Left hindlimb (tissue), 1 donor: ENCODE measurements around the gene TNNI3.

ENCODE experiments used
- DNase-seq: peaks from one replicate; pipeline ENCODE4 v3.0.0-alpha.2; 2018

The TNNI3 gene

DNA sequence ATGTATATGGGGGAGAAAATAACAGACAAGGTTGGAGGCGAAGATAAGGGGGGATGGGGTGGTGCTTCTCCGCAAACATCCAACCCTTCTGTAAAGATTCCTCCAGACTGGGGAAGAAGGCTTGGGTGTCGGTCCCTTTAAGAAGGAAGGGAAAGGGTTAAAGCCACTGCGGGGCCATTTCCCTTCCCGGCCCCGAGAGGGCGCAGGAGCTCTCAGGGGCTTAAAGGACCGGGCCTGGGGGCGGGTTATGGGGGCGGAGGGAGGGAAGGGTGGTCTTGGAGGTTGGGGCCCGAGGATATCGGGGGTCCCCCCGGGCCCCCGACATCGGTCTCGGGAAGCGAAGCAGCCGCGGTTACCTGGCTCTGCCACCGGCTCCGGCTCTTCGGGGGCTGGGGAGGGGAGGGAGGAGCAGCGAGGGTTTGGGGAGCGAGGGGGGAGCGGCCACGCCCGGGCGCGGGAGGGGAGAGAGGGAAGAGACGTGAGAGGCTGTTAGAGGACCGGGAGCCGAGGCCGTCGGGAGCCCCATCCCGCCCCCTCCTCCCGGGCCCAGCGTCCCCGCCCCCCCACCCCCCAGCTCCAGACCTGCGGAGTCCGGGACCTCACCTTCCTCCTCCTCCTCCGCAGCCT, 11.3 kb downstream of the TNNI3 start:
- no peak for DNase-seq

DNA sequence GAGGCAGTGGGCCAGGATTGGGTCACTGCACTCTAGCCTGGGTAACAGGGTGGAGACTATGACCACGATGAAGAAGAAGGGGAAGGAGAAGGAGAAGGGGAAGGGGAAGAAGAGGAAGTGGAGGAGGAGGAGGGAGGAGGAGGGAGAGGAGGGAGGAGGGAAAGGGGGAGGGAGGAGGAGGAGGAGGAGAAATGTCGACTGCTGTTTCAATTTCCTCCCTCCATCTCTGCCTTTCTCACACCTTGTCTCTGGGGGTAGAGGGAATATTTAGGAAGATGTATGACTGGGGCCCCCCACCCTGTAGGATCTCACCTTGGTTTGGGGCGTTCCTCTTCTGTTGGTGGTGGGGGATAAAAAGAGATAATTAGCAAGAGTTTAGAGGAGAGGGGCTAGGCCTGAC, 12.3 kb downstream of the TNNI3 start:
- DNase-seq, result no peak

DNA sequence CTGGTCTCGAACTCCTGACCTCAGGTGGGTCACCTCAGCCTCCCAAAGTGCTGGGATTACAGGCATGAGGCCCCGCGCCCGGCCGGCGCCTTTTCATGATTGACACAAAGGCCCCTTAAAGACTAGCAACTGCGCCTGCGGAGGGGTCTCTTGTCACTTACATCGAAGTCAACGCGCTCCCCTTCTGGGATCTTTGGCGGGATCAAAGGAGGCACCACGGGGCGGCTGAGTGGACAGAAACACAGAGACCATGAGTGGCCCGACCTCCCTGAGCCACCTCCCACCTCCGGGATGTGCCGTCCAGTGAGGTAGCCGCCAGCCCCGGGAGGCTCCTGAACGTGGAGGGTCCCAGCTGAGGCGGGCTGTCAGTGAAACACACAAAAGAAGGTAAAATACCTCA, 15.8 kb downstream of the TNNI3 start:
- DNase-seq, result no peak

DNA sequence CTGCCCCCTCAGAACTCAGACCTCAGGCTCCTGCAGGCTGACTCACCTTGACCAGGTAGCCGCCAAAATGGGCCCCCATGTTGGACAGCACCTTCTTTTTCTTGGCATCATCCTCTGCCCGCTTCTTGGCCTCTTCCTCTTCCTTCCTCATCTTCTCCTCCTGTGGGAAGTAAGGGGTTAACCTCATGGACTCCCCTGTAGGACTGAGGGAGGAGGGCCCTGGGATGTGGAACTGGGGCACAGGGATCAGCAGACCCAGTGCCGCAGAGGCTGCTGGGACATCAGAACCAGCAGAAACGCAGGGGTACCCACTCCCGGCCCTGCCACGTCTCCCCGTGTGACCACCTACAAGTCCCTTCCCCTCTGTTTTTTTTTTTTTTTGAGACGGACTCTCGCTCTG, 19.6 kb downstream of the TNNI3 start:
- DNase-seq, result no peak

DNA sequence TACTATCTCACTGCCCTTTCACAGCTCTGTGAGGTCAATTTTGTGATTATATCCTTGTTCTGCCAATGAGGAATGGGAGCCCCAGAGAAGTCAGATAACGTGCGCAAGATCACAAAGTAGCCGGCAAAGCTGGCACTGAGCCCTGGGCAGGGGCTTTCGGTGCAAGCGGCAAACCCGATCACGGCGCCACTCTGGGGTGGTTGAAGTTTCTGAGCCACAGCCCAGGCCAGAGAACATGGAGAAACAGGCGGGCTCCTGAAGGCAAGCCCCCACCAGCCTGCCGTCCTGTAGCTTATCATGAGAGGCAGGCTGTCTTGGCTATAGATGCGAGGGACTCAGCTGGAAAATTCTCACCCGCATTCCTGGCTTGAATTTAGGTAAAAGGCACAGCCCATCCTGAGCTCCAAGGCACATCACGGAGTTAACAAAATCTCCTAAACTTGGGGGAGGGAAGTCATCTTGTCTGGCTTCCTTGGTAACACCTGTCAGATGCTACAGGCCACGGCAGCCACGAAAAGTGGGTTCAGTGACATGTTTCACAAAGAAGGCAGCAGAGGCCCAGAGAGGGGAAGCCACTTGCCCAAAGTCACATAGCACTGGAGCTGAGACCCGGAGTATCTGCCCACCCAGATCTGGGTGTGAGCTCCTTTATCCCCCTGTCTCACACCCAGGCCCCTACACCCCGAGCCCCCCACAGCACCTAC, 21.0 kb downstream of the TNNI3 start:
- DNase-seq, result no peak

DNA sequence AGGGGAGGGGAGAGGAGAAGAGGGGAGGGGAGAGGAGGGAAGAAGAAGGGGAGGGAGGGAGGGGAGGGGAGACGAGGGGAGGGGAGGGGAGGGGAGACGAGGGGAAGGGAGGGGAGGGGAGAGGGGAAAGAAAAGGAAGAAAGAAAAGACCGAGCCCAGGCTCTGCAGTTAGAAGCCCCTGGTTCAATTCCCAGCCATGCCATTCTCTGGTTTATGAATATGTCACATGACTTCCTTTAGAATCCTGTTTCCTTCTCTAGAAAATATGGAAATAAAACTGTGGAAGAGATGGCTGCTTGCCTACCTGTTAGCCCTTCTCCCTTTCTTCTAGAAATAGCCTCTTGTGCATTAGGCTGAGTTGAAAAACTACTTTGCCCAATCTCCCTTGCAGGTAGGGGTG, 22.8 kb downstream of the TNNI3 start:
- DNase-seq, result no peak

DNA sequence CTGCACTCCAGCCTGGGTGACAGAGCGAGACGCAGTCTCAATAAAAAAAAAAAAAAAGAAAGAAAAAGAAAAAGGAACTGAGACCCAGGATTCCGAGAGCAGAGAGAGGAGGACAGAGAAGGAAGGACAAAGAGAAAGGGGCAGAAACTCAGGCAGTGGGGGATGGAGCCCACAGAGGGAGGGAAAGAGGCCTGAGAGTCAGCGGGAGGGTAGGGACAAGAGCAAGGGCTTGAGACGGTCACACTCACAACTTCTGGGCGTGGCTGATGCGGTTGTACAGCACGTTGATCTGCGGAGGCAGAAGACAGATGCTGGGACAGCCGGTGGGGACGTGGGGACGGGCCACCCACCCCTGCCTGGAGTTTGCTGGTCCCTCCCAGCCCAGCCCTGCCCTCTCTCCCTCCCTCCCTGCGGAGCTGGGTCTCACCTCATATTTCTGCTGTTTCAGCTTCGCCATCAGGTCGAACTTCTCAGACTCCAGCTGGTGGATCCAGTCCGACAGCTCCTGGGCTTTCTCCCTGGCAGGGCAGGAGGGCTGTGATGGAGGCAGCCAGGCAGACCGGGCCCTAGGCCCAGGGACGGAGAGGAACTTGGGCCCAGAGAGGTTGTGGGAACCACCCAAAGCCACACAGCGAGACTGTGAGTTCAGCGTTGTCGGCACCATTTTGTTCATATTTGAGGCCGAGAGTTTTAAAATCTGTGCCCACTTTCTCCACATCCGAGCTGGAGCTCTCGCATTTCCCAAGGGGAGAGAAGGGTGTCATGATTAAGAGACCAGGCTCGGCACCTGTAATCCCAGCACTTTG, 23.7 kb downstream of the TNNI3 start:
- no peak for DNase-seq

DNA sequence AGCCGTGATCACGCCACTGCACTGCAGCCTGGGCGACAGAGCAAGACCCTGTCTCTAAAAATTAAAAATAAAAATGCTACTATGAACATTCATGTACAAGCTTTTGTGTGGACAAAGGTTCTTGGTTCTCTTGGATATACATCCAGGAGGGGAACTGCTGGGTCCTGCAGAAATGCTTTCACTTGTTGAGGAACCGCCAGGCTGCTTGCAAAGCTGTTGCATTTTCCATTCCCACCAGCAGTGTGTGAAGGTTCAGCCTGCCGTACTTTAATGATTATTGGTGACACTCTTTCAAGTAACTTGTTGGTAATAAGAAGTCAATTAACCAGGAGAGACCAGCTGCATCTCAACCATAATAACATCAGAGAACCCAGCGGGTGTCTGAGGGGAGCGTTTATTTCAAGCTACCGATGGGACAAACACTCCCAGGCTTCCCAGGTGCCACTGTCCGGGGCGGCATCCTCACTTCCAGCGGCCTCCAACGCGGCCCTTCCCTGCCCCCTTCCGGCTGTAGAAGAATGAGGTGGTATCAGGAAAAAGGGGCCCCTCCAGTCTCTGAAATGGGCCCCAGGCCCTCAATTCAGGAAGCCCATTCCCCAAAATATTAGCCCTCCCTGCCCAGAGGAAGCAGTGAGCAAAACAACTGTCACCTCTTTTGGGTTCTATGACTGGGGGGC, 24.9 kb downstream of the TNNI3 start:
- DNase-seq, result no peak

DNA sequence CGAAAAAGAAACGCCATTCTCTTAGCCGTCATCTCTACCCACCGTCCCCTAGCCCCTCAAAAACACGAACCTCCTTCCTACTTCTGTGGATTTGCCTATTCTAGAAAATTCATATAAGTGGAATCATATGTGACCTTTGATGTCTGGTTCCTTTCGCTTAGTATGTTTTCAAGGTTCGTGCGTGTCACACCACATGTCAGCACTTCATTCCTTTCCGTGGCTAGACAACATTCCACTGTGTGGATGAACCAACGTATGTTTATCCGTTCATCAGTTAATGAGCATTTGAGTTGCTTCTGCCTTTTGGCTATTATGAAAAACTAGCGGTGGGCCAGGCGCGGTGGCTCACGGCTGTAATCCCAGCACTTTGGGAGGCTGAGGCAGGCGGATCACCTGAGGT, 26.1 kb downstream of the TNNI3 start:
- DNase-seq, result no peak

DNA sequence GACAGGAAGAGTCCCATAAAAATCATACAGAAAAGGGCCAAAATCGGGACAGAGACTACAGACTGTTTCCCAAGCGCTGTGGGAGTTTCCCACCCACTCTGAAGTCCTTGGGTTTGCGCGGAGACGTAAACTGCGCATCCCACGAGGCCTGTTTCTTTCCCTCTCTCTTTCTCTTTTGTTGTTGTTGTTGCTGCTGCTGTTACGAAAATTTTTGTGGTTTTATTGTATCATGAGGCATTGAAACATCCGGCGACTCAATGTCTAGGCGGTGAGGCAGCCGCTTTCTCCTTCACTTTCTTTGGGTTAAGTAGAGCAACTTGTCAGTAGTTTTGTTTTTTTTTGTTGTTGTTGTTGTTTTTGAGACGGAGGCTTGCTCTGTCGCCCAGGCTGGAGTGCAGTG, 38.5 kb downstream of the TNNI3 start:
- DNase-seq, result no peak

DNA sequence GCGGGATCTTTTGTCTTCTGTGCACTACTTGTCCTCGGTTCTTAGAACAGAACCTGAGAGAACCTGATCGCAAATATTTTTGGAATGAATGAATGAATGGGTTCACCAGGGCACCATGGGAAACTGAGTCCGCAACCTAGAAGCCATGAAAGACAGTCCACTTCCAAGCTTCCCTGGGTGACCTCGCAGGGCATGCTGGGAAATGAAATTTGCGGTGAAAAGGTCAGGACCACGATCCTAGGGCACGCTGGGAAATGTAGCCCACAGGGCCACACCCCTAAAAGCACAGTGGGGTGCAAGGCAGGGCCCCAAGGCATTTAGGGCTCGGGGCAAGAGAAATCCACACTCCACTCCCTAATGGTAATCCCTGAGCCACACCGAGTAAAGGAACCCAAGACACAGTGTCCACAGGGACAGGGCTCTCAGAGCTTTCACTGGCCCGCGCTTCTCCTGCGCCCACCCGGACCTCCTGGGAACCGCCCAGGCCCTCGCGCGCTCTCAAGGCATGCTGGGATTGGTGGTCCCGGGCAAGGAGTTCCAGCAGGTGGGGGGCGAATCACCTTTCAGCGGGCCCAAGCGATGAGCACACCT, 39.0 kb downstream of the TNNI3 start:
- no peak for DNase-seq

DNA sequence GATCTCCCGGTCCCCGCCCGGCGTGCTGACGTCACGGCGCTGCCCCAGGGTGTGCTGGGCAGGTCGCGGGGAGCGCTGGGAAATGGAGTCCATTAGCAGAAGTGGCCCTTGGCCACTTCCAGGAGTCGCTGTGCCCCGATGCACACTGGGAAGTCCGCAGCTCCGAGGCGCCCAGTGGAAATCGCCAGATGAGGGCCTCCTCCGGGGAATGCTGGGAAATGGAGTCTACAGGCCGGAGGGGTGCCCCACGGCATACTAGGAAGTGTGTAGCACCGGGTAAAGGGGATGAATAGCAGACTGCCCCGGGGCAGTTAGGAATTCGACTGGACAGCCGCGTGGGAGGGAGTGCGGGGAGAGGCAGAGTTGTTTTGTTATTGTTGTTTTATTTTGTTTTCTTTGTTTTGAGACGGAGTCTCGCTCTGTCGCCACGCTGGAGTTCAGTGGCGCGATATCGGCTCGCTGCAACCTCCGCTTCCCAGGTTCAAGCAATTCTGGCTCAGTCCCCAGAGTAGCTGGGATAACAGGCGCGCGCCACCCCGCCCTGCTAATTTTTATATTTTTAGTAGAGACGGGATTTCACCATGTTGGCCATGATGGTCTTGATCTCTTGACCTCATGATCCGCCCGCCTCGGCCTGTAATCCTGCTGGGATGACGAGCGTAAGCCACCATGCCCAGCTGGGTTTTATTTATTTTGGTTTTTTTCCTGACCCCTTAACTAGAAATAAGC, 39.7 kb downstream of the TNNI3 start:
- DNase-seq, result peak; percentile 99

DNA sequence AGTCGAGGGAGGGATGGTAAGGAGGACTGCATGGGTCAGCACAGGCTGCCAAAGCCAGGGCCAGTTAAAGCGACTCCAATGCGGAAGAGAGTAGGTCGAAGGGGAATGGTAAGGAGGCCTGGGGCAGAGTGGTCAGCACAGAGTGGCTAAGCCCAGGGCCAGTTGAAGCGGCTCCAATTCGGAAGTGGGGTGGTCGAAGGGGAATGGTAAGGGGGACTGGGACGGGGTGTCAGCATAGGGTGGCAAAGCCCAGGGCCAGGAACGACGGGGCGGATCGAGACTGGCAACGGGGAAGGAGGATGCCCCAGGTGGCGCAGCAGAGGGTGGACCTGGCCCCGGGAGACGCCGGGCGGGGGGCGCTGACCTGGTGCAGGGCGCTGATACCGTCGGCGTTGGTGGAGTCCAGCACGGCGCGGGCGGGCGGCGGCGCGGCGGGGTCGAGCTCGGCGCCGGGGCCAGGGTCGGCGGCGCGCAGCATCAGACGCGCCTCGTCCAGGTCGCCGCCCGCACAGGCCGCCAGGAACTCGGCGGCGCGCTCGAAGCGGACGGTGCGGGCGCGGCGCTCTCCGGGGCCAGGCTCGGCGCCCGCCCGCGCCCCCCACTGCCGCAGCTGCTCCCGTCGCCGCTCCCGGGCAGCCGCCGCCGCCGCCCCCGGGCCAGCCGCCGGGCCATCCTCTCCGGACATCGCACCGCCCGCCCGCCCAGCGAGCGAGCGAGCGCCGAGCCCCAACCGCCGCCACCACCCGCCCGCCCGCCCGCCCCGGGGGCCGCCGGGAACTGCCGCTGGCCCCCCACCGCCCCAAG, 40.5 kb downstream of the TNNI3 start, which contains the start of gene PPP1R12C:
Gene PPP1R12C, minus strand, starts transcription at position 779 of the 804 bp plus-strand sequence. Its CDS starts 94 bp downstream, at position 685.
- no peak for DNase-seq

DNA sequence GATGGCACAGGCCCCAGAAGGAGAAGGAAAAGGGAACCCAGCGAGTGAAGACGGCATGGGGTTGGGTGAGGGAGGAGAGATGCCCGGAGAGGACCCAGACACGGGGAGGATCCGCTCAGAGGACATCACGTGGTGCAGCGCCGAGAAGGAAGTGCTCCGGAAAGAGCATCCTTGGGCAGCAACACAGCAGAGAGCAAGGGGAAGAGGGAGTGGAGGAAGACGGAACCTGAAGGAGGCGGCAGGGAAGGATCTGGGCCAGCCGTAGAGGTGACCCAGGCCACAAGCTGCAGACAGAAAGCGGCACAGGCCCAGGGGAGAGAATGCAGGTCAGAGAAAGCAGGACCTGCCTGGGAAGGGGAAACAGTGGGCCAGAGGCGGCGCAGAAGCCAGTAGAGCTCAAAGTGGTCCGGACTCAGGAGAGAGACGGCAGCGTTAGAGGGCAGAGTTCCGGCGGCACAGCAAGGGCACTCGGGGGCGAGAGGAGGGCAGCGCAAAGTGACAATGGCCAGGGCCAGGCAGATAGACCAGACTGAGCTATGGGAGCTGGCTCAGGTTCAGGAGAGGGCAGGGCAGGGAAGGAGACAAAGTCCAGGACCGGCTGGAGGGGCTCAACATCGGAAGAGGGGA, 41.2 kb downstream of the TNNI3 start:
- peak; percentile 71 for DNase-seq

DNA sequence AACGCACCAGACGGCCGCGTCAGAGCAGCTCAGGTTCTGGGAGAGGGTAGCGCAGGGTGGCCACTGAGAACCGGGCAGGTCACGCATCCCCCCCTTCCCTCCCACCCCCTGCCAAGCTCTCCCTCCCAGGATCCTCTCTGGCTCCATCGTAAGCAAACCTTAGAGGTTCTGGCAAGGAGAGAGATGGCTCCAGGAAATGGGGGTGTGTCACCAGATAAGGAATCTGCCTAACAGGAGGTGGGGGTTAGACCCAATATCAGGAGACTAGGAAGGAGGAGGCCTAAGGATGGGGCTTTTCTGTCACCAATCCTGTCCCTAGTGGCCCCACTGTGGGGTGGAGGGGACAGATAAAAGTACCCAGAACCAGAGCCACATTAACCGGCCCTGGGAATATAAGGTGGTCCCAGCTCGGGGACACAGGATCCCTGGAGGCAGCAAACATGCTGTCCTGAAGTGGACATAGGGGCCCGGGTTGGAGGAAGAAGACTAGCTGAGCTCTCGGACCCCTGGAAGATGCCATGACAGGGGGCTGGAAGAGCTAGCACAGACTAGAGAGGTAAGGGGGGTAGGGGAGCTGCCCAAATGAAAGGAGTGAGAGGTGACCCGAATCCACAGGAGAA, 42.0 kb downstream of the TNNI3 start:
- DNase-seq, result no peak

DNA sequence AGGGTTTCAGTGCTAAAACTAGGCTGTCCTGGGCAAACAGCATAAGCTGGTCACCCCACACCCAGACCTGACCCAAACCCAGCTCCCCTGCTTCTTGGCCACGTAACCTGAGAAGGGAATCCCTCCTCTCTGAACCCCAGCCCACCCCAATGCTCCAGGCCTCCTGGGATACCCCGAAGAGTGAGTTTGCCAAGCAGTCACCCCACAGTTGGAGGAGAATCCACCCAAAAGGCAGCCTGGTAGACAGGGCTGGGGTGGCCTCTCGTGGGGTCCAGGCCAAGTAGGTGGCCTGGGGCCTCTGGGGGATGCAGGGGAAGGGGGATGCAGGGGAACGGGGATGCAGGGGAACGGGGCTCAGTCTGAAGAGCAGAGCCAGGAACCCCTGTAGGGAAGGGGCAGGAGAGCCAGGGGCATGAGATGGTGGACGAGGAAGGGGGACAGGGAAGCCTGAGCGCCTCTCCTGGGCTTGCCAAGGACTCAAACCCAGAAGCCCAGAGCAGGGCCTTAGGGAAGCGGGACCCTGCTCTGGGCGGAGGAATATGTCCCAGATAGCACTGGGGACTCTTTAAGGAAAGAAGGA, 42.9 kb downstream of the TNNI3 start:
- DNase-seq, result no peak

DNA sequence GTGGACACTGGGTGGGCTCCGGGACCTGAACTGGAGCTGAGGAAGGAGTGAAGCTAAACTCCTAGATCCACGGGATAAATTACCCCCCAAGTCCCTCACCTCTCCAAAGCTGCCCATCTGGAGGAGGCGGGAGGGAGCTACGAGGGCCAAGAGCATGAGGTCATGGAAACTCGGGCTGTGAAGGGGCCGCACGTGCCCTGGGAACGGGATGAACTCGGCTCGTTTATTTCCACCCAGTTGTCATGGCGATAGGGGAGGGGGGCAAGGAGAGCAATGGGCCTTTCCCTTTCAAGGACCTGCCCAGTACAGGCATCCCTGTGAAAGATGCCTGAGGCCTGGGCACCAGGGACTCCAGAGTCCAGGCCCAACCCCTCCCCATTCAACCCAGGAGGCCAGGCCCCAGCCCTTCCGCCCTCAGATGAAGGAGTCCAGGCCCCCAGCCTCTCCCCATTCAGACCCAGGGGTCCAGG, 43.9 kb downstream of the TNNI3 start:
- DNase-seq, result peak; percentile 94

DNA sequence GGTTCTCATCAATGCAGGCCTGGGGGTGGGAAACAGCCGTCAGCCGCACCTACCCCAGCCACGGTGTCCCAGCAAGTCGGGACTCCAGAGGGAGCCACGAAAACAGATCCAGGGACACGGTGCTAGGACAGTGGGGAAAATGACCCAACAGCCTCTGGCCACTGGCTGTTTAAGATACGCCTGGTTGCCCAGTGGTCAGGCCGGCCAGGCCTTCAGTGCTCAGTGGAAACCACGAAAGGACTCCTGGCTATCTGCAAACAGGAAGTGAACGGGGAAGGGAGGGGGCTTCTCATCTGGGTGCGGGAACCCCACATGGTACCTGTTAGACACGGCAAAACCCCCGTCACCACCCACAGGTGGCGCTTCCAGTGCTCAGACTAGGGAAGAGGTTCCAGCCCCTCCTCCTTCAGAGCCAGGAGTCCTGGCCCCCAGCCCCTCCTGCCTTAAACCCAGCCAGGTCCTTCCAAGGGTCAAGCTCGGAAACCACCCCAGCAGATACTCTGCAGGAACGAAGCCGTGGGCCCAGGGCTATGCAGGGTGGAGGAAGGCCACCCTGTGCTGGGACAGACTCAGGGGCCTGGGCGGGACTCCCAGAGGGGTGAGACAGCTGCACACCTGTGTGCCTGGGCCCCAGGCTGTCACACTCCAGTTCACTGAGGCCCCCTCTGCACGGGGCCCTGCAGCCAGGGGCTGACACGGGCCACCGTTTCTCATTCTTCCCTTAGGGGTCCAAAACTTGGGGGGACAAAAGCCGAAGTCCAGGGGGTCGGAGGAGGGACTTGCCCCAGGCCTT, 44.6 kb downstream of the TNNI3 start:
- peak; percentile 45 for DNase-seq

DNA sequence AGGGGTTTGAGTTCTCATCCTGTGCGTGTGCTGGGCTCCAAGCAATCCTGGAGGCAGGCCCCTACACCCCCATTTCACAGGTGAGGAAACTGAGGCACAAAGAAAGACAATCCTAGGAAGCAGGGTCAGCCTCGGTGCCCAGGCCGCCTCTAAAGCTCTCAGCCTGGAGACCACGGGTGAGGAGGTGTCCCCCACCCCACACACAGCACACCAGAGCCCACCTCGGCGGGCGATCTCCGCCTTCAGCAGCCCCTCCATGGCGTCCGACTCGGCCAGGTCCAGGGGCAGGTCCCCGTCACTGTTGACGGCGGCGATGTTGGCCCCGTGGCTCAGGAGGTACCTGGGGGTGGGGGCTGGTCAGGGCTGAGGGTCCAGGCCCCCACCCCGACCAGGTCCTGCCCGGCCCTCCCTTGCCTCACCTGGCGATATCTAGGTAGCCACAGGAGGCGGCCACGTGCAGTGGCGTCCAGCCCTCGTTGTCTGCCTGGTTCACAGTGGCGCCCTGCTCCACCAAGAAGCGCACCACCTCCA, 45.2 kb downstream of the TNNI3 start:
- DNase-seq, result no peak
